ENCODE results near the gene ABI2. TPM values are rescaled to one million over a fixed set of nuclear protein-coding genes. Genes with fewer than 3 reads are reported as not detected.

ABI2 gene
- total and polyA plus RNA-seq, 11 donors: 17.4 to 78.8 (median 49.4) TPM

DNA sequence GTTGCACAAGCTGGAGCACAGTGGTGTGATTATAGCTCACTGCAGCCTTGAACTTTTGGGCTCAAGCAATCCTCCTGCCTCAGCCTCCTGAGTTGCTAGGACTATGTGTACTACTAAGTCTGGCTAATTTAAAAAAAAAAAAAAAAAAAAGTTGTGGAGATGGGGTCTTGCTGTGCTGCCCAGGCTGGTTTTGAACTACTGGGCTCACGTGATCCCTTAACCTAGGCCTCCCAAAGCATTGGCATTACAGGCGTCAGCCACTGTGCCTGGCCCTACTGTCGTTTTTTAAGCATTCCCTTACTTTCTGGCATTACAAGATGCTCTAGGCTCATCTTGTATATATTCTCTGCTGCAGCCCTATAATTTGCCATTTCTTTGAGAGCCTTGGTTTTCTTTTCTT lies 118.6 kb downstream of the ABI2 start:
- TF ChIP-seq, protein P1, sequence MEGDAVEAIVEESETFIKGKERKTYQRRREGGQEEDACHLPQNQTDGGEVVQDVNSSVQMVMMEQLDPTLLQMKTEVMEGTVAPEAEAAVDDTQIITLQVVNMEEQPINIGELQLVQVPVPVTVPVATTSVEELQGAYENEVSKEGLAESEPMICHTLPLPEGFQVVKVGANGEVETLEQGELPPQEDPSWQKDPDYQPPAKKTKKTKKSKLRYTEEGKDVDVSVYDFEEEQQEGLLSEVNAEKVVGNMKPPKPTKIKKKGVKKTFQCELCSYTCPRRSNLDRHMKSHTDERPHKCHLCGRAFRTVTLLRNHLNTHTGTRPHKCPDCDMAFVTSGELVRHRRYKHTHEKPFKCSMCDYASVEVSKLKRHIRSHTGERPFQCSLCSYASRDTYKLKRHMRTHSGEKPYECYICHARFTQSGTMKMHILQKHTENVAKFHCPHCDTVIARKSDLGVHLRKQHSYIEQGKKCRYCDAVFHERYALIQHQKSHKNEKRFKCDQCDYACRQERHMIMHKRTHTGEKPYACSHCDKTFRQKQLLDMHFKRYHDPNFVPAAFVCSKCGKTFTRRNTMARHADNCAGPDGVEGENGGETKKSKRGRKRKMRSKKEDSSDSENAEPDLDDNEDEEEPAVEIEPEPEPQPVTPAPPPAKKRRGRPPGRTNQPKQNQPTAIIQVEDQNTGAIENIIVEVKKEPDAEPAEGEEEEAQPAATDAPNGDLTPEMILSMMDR (IDR thresholded peaks at IDR 0.05): no peak
- TF ChIP-seq POLR2A (IDR thresholded peaks at IDR 0.05): no peak
- H3K27me3 ChIP-seq: no peaks in the 10 kb centered on the region
- no peaks in the 10 kb centered on the region for H3K9me3 ChIP-seq
- WGBS, 4 donors: 93 to 98% (median 96%) methylated on average over 3 of the region's 3 CpGs
- no peak overlapping the region for H3K4me3 ChIP-seq
- H3K27ac ChIP-seq: no peak overlapping the region
- ATAC-seq (no peak), DNase-seq (no peak)
- peaks cover 0 to 99% (median 75%) of the 10 kb centered on the region in 9 donors for H3K36me3 ChIP-seq
- intact Hi-C loops (cut with DNase I): loop anchor here in 2 of 10 donors (10.0 kb wide), 2 partner anchors 122 to 212 kb away; partner anchors contain the start of genes ABI2 (in 1 of the 2) and CYP20A1 (in 1 of the 2)
- H3K4me1 ChIP-seq: peaks cover 0 to 27% (median 8%) of the 10 kb centered on the region in 12 donors

DNA sequence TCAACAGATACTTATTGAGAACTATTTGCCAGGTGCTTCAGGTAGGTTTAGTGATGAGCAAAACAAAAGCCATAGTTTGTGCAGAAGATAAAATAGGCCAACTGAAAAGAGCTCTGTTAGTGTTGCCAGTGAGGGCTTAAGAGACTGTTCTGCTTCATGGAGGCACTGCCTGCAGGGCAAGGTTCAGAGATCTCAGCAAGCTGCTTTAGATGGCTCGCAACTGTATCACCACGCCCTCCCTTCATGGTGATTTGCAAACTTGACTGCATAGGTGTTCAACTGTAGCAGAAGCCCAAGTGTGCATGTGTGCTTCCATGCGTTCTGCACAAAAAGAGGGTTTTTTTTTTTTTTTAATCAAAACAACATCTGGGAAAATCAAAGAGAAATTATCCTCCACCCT lies 122.4 kb downstream of the ABI2 start:
- Histone ChIP-seq H3K36me3 (peaks cover 0 to 99% (median 78%) of the 10 kb centered on the region in 9 donors), H3K4me3 (no peak overlapping the region), H3K27ac (no peak overlapping the region), H3K27me3 (no peaks in the 10 kb centered on the region), H3K4me1 (peaks cover 0 to 23% (median 8%) of the 10 kb centered on the region in 12 donors), H3K9me3 (no peaks in the 10 kb centered on the region)
- DNase-seq (no peak), ATAC-seq (no peak)
- 86 to 92% (median 89%) methylated on average over 3 of the region's 3 CpGs for WGBS, 4 donors
- TF ChIP-seq, protein P1 (IDR thresholded peaks at IDR 0.05): no peak
- TF ChIP-seq POLR2A (IDR thresholded peaks at IDR 0.05): no peak
- intact Hi-C loops (cut with DNase I): loop anchor here in 3 of 10 donors (5.0 to 10.0 kb wide), 2 partner anchors 213 to 226 kb away; partner anchors contain the start of gene CYP20A1 (in 1 of the 3)

DNA sequence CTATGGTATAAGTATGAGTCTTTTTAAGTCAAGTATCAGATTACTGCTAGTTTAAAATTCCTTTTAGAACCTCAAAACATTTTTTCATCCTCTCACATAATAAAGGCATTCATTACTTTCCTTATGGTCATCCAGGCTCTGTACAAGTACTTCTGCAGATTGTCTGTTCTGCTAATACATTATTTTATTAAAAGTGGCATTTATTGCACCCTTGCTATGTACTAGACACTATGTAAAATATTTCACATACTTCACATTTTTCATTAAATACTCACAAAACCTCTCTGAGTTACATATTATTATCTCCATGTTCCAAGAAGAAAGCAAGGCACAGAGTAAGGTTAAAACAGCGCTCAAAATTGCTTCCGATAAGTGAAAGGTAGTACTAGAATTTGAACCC lies 122.8 kb downstream of the ABI2 start:
- Histone ChIP-seq H3K4me1 (peaks cover 0 to 23% (median 8%) of the 10 kb centered on the region in 12 donors), H3K9me3 (no peaks in the 10 kb centered on the region), H3K27ac (no peak overlapping the region), H3K4me3 (no peak overlapping the region), H3K36me3 (peaks cover 0 to 97% (median 77%) of the 10 kb centered on the region in 9 donors), H3K27me3 (no peaks in the 10 kb centered on the region)
- no peak for ATAC-seq
- no peak for DNase-seq
- TF ChIP-seq, protein P1 (IDR thresholded peaks at IDR 0.05): no peak
- no peak for TF ChIP-seq POLR2A (IDR thresholded peaks at IDR 0.05)
- 92 to 98% (median 96%) methylated on average over 2 of the region's 2 CpGs for WGBS, 4 donors
- intact Hi-C loops (cut with DNase I): loop anchor here in 3 of 10 donors (5.0 to 10.0 kb wide), 2 partner anchors 214 to 226 kb away; partner anchors contain the start of gene CYP20A1 (in 1 of the 3)

DNA sequence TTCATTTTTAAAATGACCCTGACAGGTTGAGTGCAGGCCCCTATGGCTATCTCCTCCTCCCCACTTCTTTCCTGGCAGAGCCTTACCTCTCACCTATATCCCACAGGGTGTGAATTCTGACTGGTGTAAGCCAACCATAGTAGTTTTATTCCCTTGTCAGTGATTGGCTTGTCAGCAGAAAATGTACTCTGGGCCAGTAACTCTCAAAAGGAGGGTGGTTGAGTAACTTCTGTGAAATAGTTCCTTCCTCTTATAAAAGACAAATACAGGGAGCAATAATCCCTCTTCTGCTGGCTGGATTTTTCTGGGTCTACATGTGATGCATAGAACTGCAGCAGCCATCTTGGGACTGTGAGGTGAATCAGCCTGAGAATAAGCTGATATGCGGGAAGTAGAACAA lies 123.5 kb downstream of the ABI2 start:
- Histone ChIP-seq H3K27ac (no peak overlapping the region), H3K9me3 (no peaks in the 10 kb centered on the region), H3K27me3 (no peaks in the 10 kb centered on the region), H3K36me3 (peaks cover 0 to 97% (median 71%) of the 10 kb centered on the region in 9 donors), H3K4me3 (no peak overlapping the region), H3K4me1 (peaks cover 0 to 23% (median 7%) of the 10 kb centered on the region in 12 donors)
- 90 to 100% (median 94%) methylated on average over 1 of the region's 1 CpG for WGBS, 4 donors
- TF ChIP-seq POLR2A (IDR thresholded peaks at IDR 0.05): no peak
- TF ChIP-seq, protein P1 (IDR thresholded peaks at IDR 0.05): no peak
- intact Hi-C loops (cut with DNase I): loop anchor here in 3 of 10 donors (5.0 to 10.0 kb wide), 2 partner anchors 214 to 227 kb away; partner anchors contain the start of gene CYP20A1 (in 1 of the 3)
- DNase-seq: no peak
- ATAC-seq: peak in 2 of 4 donors; percentile 41 to 64
